ENCODE measurements around the gene GNG4.

GNG4 gene

GRCh38 chr1:235617140-235617539, 32.4 kb downstream of the GNG4 start:
- DNase-seq, result no peak
- no peaks in the 10 kb centered on the region for H3K36me3 ChIP-seq (replicated peaks)
- H3K27ac ChIP-seq, result no peak overlapping the region
- no peak for TF ChIP-seq CTCF (IDR thresholded peaks at IDR 0.05; ENCODE audit: low read depth, low read length, missing control alignments)
- H3K4me3 ChIP-seq (ENCODE audit: low read depth, low read length), result no peak overlapping the region
- in situ Hi-C loops (cut with HindIII; ENCODE audit: low pct_ligation_motif_present, low sequenced_read_pairs), result no loop called here
- H3K27me3 ChIP-seq (replicated peaks), result no peaks in the 10 kb centered on the region

DNA sequence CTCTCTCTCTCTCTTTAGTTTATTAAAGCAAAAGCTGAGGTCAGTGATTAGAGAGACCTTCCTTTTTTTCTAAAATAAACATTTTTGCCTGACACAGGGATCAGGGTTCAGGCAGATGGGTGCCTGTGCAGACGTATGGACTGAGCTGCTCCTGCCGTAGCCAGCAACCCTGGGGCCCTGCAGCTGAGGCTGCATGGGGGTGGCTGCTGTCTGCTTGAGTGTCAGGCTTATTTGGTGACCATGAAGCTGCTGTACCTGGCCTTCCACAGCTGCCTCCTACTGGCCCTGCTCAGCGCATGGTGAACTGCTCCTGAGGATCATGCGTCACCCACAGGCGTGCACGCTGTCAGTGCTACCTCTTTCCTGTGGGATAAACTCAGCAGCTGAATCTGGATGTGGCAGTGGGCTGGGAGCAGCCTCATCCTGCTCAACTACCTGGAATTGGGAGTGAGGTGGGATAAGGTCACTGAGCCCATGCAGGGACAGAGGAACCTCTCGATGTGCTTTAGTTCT, 35.1 kb downstream of the GNG4 start:
- in situ Hi-C loops (cut with HindIII; ENCODE audit: low pct_ligation_motif_present, low sequenced_read_pairs), result no loop called here
- no peak overlapping the region for H3K27ac ChIP-seq
- H3K4me3 ChIP-seq (ENCODE audit: low read depth, low read length), result no peak overlapping the region
- H3K36me3 ChIP-seq (replicated peaks), result no peaks in the 10 kb centered on the region
- H3K27me3 ChIP-seq (replicated peaks), result no peaks in the 10 kb centered on the region
- no peak for TF ChIP-seq CTCF (IDR thresholded peaks at IDR 0.05; ENCODE audit: low read depth, low read length, missing control alignments)
- no peak for DNase-seq

GRCh38 chr1:235613602-235614001, 36.0 kb downstream of the GNG4 start:
- no peak overlapping the region for H3K4me3 ChIP-seq (ENCODE audit: low read depth, low read length)
- in situ Hi-C loops (cut with HindIII; ENCODE audit: low pct_ligation_motif_present, low sequenced_read_pairs), result no loop called here
- no peak for DNase-seq

DNA sequence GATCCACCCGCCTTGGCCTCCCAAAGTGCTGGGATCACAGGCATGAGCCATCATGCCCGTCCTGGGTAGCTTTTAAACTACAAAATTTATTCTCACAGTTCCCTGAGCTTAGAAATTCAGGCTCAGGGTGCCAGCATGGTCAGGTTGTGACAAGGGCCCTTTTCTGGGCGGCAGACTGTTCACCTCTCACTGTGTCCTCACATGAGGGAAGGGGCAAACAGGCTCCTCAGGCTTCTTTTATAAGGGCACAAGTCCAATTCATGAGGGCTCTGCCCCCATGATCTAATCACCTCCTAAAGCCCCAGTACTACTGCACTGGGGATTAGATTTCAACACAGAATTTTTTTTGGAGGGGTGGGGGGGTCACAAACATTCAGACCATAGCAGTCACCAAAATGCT, 36.8 kb downstream of the GNG4 start:
- Histone ChIP-seq H3K27me3 (replicated peaks) (no peaks in the 10 kb centered on the region), H3K36me3 (replicated peaks) (no peaks in the 10 kb centered on the region), H3K4me3 (ENCODE audit: low read depth, low read length) (no peak overlapping the region), H3K27ac (no peak overlapping the region)
- in situ Hi-C loops (cut with HindIII; ENCODE audit: low pct_ligation_motif_present, low sequenced_read_pairs), result no loop called here
- no peak for TF ChIP-seq CTCF (IDR thresholded peaks at IDR 0.05; ENCODE audit: low read depth, low read length, missing control alignments)
- DNase-seq, result no peak

More at GRCh38 chr1:235613602-235614001, 36.0 kb downstream of the GNG4 start:
- H3K27ac ChIP-seq, result no peak overlapping the region
- no peaks in the 10 kb centered on the region for H3K36me3 ChIP-seq (replicated peaks)
- H3K27me3 ChIP-seq (replicated peaks), result no peaks in the 10 kb centered on the region
- no peak for TF ChIP-seq CTCF (IDR thresholded peaks at IDR 0.05; ENCODE audit: low read depth, low read length, missing control alignments)

DNA sequence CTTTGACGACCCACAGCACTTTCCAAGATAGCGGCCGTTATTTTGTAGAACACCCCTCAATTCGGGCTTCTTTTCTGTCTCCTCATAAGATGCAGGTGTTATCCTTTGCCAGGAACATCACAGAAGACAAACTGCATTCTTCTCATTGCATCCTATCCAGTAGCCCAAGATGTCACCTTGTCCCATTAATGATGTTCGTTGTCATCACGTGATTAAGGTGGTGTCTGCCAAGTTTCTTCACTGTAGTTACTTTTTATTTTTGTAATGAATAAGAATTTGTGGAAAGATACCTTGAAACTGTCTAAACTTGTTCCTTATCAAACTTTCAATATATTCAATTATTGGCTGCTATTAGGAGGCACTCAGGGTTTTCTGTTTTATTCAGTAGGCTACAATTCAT, 39.4 kb downstream of the GNG4 start:
- no peak for DNase-seq
- Histone ChIP-seq H3K27ac (no peak overlapping the region), H3K4me3 (ENCODE audit: low read depth, low read length) (no peak overlapping the region), H3K27me3 (replicated peaks) (no peaks in the 10 kb centered on the region), H3K36me3 (replicated peaks) (no peaks in the 10 kb centered on the region)
- TF ChIP-seq CTCF (IDR thresholded peaks at IDR 0.05; ENCODE audit: low read depth, low read length, missing control alignments), result no peak
- in situ Hi-C loops (cut with HindIII; ENCODE audit: low pct_ligation_motif_present, low sequenced_read_pairs), result no loop called here

DNA sequence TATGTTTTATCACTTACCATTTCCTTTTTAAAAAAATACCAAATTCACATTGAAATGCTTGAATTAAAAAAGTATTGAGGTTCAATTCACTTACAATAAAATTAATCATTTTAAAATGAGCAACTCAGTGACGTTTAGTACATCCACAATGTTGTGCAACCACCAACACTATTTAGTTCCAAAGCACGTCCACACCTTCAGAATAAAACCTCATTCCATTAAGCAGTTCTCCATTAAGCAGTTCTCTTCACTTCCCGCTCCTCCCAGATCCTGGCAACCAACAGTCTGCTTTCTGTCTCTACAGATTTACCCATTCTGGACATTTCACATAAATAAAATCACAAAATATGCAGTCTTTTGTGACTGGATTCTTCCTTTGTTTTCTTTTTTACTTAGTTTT, 41.3 kb downstream of the GNG4 start:
- H3K27ac ChIP-seq, result no peak overlapping the region
- in situ Hi-C loops (cut with HindIII; ENCODE audit: low pct_ligation_motif_present, low sequenced_read_pairs), result no loop called here
- no peak overlapping the region for H3K4me3 ChIP-seq (ENCODE audit: low read depth, low read length)
- DNase-seq, result no peak
- H3K27me3 ChIP-seq (replicated peaks), result no peaks in the 10 kb centered on the region
- no peak for TF ChIP-seq CTCF (IDR thresholded peaks at IDR 0.05; ENCODE audit: low read depth, low read length, missing control alignments)
- H3K36me3 ChIP-seq (replicated peaks), result no peaks in the 10 kb centered on the region
